Mesodermal cell (in vitro differentiated cells): Measurements from ENCODE around the gene DUT.
"Not testable (repeated sequence)": the region's sequence is repeated elsewhere in the genome, so short reads cannot be mapped to it uniquely, and the experiment has no call there.

Experiments used
- H3K27ac ChIP-seq: 2 replicates; pipeline ENCODE4 v1.7.0; 2013; ENCODE audit warnings: mild to moderate bottlenecking, low read depth, low read length, moderate library complexity; ENCODE audit not compliant: severe bottlenecking
- H3K36me3 ChIP-seq: 2 replicates; pipeline ENCODE4 v1.7.1; 2013; ENCODE audit warnings: mild to moderate bottlenecking, low read length, moderate library complexity; ENCODE audit not compliant: control insufficient read depth, insufficient read depth
- H3K4me1 ChIP-seq: one replicate; pipeline ENCODE4 v1.7.1; 2013; ENCODE audit warnings: mild to moderate bottlenecking, low read length; ENCODE audit not compliant: insufficient read depth, control insufficient read depth, poor library complexity, severe bottlenecking
- H3K4me3 ChIP-seq: 2 replicates; pipeline ENCODE4 v1.7.0; 2013; ENCODE audit warnings: low read length, control low read depth, mild to moderate bottlenecking; ENCODE audit not compliant: insufficient read depth, poor library complexity, severe bottlenecking; ENCODE audit errors: extremely low read depth
- H3K9me3 ChIP-seq: 2 replicates; pipeline ENCODE4 v1.7.1; 2013; ENCODE audit warnings: mild to moderate bottlenecking, low read length, moderate library complexity; ENCODE audit not compliant: control insufficient read depth
- WGBS, 2 experiments: methylation state at CpG; one replicate each; pipeline ENCODE4 v1.1.5; 2013; ENCODE audit warnings: missing lambda C conversion rate in 2 of 2; ENCODE audit not compliant: insufficient coverage in 2 of 2; 5-methylcytosine and 5-hydroxymethylcytosine counted together

DUT gene

DNA sequence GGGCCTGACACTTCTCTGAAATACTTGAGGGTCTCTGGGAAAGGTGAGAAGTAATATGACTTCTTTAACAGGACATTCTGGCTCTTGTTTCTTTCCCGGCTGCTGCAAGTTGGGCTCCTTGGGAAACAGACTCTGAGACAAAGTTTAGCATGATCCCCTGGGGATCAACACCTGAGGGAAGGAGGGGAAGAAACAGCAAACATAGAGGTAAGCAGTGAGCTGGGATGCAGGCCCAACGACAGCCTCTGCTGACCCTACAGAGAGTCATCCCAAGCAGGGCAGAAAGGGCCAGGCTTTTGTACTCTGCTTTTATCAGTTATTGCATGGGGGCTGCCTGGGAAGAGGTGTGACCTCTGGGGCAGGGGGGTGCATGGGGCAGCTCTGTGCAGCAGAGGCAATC, 26.8 kb upstream of the DUT start:
- no peak overlapping the region for H3K4me3 ChIP-seq
- no peaks in the 10 kb centered on the region for H3K36me3 ChIP-seq
- no peaks in the 10 kb centered on the region for H3K9me3 ChIP-seq
- H3K4me1 ChIP-seq = no peaks in the 10 kb centered on the region
- H3K27ac ChIP-seq = no peak overlapping the region
- WGBS, 2 experiments = 79 to 84% methylated on average over 2 of the region's 2 CpGs

DNA sequence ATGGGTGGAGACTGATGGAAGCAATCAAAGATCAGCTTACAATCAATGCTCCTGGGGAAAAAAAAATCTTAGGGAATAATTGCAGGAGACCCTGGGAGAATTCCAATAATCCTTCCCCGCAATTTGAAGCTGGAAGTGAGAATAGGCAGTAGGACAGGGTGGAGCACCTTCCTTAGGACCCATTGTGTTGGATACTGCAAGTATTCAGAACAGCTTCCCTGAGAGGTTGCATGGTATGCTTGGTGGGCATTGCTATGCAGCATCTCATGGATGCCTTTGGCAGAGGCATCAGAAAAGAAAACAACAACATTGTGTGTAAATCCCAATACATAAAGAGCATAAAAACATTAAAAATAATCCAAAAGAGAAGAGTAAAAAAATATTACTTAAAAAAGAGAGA, 24.6 kb upstream of the DUT start:
- Histone ChIP-seq H3K36me3 (no peaks in the 10 kb centered on the region), H3K27ac (no peak overlapping the region), H3K9me3 (no peaks in the 10 kb centered on the region), H3K4me1 (no peaks in the 10 kb centered on the region), H3K4me3 (no peak overlapping the region)
- WGBS, 2 experiments = 56 to 70% methylated on average over 1 of the region's 1 CpG

DNA sequence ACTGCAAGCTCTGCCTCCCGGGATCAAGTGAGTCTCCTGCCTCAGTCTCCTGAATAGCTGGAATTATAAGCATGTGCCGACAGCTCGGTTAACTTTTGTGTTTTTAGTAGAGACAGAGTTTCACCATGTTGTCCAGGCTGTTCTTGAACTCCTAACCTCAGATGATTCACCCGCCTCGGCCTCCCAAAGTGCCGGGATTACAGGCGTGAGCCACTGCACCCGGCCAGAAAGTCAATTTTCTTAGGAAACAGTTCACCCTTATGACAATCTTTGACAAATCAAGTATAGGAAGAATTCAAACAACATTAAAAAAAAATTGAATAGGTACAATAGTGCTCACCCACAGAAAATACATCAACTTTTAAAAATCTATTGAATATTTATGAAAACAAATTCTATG, 23.6 kb upstream of the DUT start:
- H3K9me3 ChIP-seq = no peaks in the 10 kb centered on the region
- WGBS, 2 experiments = 93 to 96% methylated on average over 4 to 6 of the region's 8 CpGs
- H3K36me3 ChIP-seq = no peaks in the 10 kb centered on the region
- H3K4me3 ChIP-seq = no peak overlapping the region
- no peaks in the 10 kb centered on the region for H3K4me1 ChIP-seq
- H3K27ac ChIP-seq = no peak overlapping the region

DNA sequence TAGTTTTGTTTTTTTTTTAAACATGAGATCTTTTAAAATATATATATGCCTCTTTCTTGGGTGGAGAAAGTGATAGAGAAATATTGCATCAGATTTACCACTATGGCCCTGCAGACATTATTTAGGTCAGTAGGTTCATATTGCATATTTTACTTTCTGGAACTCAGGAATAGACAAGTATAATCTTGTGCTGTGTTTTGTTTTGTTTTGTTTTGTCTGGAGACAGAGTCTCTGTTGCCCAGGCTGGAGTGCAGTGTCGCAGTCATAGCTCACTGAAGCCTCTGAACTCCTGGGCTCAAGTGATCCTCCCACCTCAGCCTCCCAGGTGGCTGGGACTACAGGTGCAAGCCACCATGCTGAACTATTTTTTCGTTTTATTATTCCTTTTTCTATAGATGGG, 21.5 kb upstream of the DUT start:
- no peaks in the 10 kb centered on the region for H3K9me3 ChIP-seq
- no peaks in the 10 kb centered on the region for H3K36me3 ChIP-seq
- no peak overlapping the region for H3K27ac ChIP-seq
- H3K4me3 ChIP-seq = no peak overlapping the region
- WGBS, 2 experiments = 93 to 100% methylated on average over 1 to 2 of the region's 2 CpGs
- no peaks in the 10 kb centered on the region for H3K4me1 ChIP-seq

DNA sequence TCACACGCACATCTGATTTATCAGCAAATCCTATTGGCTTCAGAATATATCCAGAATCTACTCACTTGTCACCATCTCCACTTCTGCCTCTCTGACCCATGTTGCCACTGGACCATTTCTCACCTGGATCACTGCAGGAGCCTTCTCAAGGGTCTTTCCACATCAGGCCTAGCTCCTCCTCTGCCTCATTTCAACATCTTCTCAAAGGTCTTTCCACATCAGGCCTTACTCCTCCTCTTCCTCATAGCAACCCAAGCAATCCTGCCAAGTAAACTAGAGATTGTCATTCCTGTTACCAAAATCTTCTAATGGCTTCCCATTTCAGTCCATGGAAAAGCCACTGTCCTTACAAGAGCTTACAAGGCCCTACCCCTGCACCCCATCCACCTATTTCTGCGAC, 18.0 kb upstream of the DUT start:
- WGBS, 2 experiments = 80 to 97% methylated on average over 2 of the region's 2 CpGs
- Histone ChIP-seq H3K36me3 (no peaks in the 10 kb centered on the region), H3K27ac (no peak overlapping the region), H3K9me3 (no peaks in the 10 kb centered on the region), H3K4me3 (no peak overlapping the region), H3K4me1 (no peaks in the 10 kb centered on the region)

DNA sequence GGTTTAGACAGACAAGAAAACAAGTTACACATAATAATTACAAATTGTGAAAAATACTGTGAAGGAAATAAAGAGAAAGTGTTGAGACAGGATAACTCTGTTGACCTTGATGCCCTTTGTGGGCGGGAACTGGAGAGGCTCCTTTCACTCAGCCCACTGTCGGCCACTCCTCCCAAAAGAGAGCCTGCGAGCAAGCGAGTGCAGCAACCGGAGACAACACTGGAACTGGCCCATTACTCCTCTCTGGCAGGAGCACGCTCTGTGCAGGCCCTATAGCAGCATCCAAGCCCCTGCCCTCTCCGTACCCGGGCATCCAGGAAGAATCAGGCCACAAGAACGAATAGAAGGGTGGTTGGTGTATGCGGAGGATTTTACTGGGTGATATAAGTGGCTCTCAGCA, 16.2 kb upstream of the DUT start:
- WGBS, 2 experiments = 66 to 77% methylated on average over 6 to 9 of the region's 10 CpGs
- Histone ChIP-seq H3K9me3 (no peaks in the 10 kb centered on the region), H3K4me1 (no peaks in the 10 kb centered on the region), H3K36me3 (no peaks in the 10 kb centered on the region), H3K4me3 (no peak overlapping the region), H3K27ac (no peak overlapping the region)

DNA sequence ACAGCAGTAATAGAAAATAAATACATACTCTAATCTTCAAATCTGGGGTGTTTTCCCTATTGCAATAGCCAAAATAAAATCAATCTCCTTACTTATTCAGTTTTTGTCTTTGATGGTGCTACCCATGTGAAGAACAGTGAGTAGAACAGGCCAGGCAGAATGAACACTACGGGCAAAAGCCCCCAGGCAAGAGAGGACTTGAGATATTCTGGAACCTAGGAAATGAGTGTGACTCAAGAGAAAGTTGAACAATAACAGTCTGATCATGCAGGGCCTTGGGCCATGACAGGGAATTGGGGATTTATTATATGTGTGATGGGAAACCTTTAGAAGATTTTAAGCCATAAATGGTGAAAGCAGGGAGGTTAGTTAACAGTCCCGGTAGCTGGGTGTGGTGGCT, 14.0 kb upstream of the DUT start:
- no peak overlapping the region for H3K4me3 ChIP-seq
- H3K27ac ChIP-seq = no peak overlapping the region
- no peaks in the 10 kb centered on the region for H3K9me3 ChIP-seq
- 87 to 95% methylated on average over 2 of the region's 2 CpGs for WGBS, 2 experiments
- H3K36me3 ChIP-seq = no peaks in the 10 kb centered on the region
- no peaks in the 10 kb centered on the region for H3K4me1 ChIP-seq

DNA sequence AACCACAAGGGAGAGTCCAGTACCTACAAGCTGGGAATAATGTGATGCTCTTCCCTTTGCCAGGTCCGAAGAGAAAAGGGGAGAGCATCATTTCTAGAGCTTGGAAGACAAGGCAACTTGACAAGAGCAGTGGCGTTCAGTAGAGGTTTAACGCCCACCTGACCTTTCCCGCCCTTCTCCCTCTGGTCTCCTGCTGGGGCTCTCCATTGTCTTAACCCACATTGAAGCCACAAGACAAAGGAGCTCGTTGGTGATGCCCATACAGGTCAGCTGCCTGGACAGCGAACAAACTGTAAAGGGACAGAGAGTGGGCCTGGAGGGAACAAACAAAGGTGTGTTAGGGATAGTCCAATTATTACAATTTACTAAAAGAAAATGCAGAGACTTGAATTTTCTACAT, 13.1 kb upstream of the DUT start:
- Histone ChIP-seq H3K27ac (no peak overlapping the region), H3K9me3 (no peaks in the 10 kb centered on the region), H3K36me3 (no peaks in the 10 kb centered on the region), H3K4me3 (no peak overlapping the region), H3K4me1 (no peaks in the 10 kb centered on the region)
- WGBS, 2 experiments = 64 to 68% methylated on average over 2 to 4 of the region's 6 CpGs

DNA sequence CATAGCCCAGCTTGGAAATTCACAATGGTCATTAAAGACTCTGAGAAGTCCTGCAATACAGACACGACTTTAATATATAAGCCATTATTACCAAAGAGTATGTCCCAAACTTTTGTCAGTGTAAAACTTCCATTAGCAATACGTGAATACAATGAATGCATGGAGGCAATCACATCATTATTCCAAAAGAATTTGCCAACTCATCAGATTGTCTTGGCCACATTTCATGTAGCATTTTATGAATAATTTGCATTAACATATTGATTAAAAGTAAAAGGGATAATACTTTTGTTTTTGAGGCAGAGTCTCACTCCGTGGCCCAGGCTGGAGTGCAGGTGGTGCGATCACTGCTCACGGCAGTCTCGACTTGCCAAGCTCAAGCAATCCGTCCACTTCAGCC, 7.9 kb upstream of the DUT start:
- 91 to 92% methylated on average over 5 of the region's 7 CpGs for WGBS, 2 experiments
- H3K36me3 ChIP-seq = no peaks in the 10 kb centered on the region
- H3K4me3 ChIP-seq = no peak overlapping the region
- H3K27ac ChIP-seq = no peak overlapping the region
- no peaks in the 10 kb centered on the region for H3K9me3 ChIP-seq
- no peaks in the 10 kb centered on the region for H3K4me1 ChIP-seq

DNA sequence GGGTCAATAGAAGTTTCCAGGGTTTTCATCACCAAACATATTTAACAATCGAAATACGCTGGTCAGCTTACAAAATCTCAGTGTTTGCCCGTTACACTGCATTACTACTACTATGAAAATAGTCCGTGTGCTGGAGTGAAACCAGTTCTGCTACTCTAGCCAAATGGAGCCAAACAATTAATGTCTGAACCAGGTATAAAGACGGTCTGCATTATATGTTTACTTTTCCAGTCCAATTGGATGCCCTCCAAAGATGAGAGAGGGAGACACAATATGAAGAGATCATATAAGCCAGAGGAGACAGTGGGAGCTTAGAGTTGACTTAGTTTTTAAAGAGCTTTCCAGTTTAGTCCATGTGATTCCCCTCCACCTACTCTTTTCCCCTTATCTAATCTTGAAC, 6.3 kb upstream of the DUT start:
- H3K4me1 ChIP-seq = no peaks in the 10 kb centered on the region
- 72 to 90% methylated on average over 2 to 4 of the region's 5 CpGs for WGBS, 2 experiments
- no peak overlapping the region for H3K27ac ChIP-seq
- no peaks in the 10 kb centered on the region for H3K9me3 ChIP-seq
- H3K4me3 ChIP-seq = no peak overlapping the region
- H3K36me3 ChIP-seq = no peaks in the 10 kb centered on the region

DNA sequence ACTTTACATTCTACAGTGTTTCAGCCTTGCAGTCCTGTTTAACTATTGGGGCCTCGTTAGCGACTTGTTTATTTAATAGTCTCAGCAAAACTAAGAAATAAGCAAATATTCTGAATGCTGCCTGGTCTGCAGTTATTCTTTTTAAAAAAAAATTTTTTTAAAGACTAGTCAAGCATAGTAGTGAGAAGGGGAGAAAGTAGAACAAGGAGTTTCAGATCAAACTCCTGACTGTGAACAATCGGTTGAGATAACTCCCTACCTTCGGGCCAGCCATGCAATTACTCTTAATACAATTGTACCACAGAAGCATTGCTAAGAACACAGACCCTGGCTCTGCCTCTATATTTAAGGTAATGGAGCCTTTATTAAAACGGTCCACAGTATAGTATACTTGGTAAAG, 5.8 kb upstream of the DUT start:
- Histone ChIP-seq H3K9me3 (no peaks in the 10 kb centered on the region), H3K4me3 (no peak overlapping the region), H3K4me1 (no peaks in the 10 kb centered on the region), H3K36me3 (no peaks in the 10 kb centered on the region), H3K27ac (no peak overlapping the region)
- 100% methylated on average over 2 of the region's 5 CpGs; no CpG with 5 or more reads in 1 of the 2 experiments for WGBS, 2 experiments

DNA sequence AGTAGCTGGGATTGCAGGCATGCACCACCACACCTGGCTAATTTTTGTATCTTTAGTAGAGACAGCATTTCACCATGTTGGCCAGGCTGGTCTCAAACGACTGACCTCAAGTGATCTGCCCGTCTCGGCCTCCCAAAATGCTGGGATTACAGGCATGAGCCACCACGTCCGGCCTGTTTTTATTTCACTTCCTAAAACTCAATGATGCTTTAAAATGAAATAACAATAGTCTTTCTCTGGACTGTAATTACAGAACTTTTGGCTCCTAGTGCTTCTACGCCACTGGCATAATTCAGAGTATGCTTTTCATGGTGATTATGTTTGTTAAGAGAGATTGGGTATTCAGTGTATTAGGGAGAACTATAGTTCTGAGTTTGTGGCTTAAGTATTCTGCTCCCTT, 5.0 kb upstream of the DUT start:
- not testable (repeated sequence) for H3K4me3 ChIP-seq, H3K9me3 ChIP-seq, H3K4me1 ChIP-seq, H3K36me3 ChIP-seq, H3K27ac ChIP-seq
- 94 to 100% methylated on average over 2 to 3 of the region's 6 CpGs for WGBS, 2 experiments
